ENCODE measurements around the gene CCDC77. TPM values are rescaled to one million over a fixed set of nuclear protein-coding genes. Genes with fewer than 3 reads are reported as not detected.

The CCDC77 gene
- total and polyA plus RNA-seq, 2 donors (not counting 1 experiment from before 2014, with no cell fraction given): 8.6 to 12.9 TPM

GRCh38 chr12:484096-484495, 82.7 kb downstream of the CCDC77 start:
- Mint-ChIP-seq H3K27me3 (peaks cover 57% of the 10 kb centered on the region), H3K4me1 (no peaks in the 10 kb centered on the region), H3K4me3 (no peak overlapping the region), H3K9me3 (ENCODE audit: insufficient read depth) (peaks cover 11% of the 10 kb centered on the region), H3K27ac (no peak overlapping the region)
- DNase-seq: no peak
- H4K20me1 ChIP-seq (ENCODE audit: control insufficient read depth, insufficient read depth, low read length, poor library complexity, severe bottlenecking): no peaks in the 10 kb centered on the region
- ChIA-PET CTCF (no interaction called here), POLR2A (no interaction called here)
- intact Hi-C loops (cut with micrococcal nuclease): no loop called here
- peaks cover 0 to 10% (median 4%) of the 10 kb centered on the region in 3 donors for H3K9me3 ChIP-seq (ENCODE audit: control extremely low read depth in 1 of 3, control insufficient read depth in 2 of 3, insufficient read depth in 1 of 3, low read length in 2 of 3)
- no peak overlapping the region for H3K4me2 ChIP-seq (replicated peaks; ENCODE audit: low read depth, low read length, poor library complexity, severe bottlenecking)
- H3K36me3 ChIP-seq (replicated peaks in 1 of 2; ENCODE audit: control extremely low read depth in 1 of 2, control insufficient read depth in 1 of 2, extremely low read depth in 1 of 2, insufficient read depth in 2 of 2, low read length in 1 of 2): no peaks in the 10 kb centered on the region
- no peak overlapping the region for H3K9ac ChIP-seq (ENCODE audit: low read length)
- ATAC-seq (ENCODE audit: low read depth): no peak
- H3K4me3 ChIP-seq (ENCODE audit: control extremely low read depth in 1 of 5, extremely low read depth in 1 of 5, insufficient read depth in 1 of 5, low read depth in 2 of 5, low read length in 4 of 5): no peak overlapping the region
- H3K27me3 ChIP-seq (replicated peaks in 1 of 4; ENCODE audit: control extremely low read depth in 1 of 4, control insufficient read depth in 3 of 4, insufficient read depth in 4 of 4, low read length in 3 of 4): peaks cover 0 to 12% (median 3%) of the 10 kb centered on the region in 4 experiments
- H3K4me1 ChIP-seq (ENCODE audit: control insufficient read depth in 2 of 2, insufficient read depth in 2 of 2, low read length in 2 of 2): no peaks in the 10 kb centered on the region
- no peaks in the 10 kb centered on the region for H3K79me2 ChIP-seq (ENCODE audit: control insufficient read depth, insufficient read depth, low read length)
- 82% methylated on average over 9 of the region's 11 CpGs for WGBS (ENCODE audit: insufficient coverage)
- H3K27ac ChIP-seq (ENCODE audit: low read length in 2 of 2): no peak overlapping the region
- H2AFZ ChIP-seq (ENCODE audit: insufficient read depth, low read depth, low read length, poor library complexity, severe bottlenecking): no peak overlapping the region
- TF ChIP-seq, protein P1, sequence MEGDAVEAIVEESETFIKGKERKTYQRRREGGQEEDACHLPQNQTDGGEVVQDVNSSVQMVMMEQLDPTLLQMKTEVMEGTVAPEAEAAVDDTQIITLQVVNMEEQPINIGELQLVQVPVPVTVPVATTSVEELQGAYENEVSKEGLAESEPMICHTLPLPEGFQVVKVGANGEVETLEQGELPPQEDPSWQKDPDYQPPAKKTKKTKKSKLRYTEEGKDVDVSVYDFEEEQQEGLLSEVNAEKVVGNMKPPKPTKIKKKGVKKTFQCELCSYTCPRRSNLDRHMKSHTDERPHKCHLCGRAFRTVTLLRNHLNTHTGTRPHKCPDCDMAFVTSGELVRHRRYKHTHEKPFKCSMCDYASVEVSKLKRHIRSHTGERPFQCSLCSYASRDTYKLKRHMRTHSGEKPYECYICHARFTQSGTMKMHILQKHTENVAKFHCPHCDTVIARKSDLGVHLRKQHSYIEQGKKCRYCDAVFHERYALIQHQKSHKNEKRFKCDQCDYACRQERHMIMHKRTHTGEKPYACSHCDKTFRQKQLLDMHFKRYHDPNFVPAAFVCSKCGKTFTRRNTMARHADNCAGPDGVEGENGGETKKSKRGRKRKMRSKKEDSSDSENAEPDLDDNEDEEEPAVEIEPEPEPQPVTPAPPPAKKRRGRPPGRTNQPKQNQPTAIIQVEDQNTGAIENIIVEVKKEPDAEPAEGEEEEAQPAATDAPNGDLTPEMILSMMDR (IDR thresholded peaks at IDR 0.05): no peak
- no peak for TF ChIP-seq EZH2 (IDR thresholded peaks at IDR 0.05; ENCODE audit: borderline replicate concordance, insufficient read depth, low read depth, low read length, poor library complexity, severe bottlenecking)

- CTCF ChIA-PET: no interaction called here
- H3K9ac ChIP-seq (ENCODE audit: low read length): no peak overlapping the region
- Mint-ChIP-seq H3K27ac (no peak overlapping the region), H3K27me3 (peaks cover 42% of the 10 kb centered on the region), H3K4me3 (no peak overlapping the region), H3K4me1 (no peaks in the 10 kb centered on the region), H3K9me3 (ENCODE audit: insufficient read depth) (peaks cover 27% of the 10 kb centered on the region)
- no peak overlapping the region for H3K4me2 ChIP-seq (replicated peaks; ENCODE audit: low read depth, low read length, poor library complexity, severe bottlenecking)
- TF ChIP-seq, protein P1 (IDR thresholded peaks at IDR 0.05): no peak
- no peak for TF ChIP-seq EZH2 (IDR thresholded peaks at IDR 0.05; ENCODE audit: borderline replicate concordance, insufficient read depth, low read depth, low read length, poor library complexity, severe bottlenecking)
- no peaks in the 10 kb centered on the region for H4K20me1 ChIP-seq (ENCODE audit: control insufficient read depth, insufficient read depth, low read length, poor library complexity, severe bottlenecking)
- H3K4me3 ChIP-seq (ENCODE audit: control extremely low read depth in 1 of 5, extremely low read depth in 1 of 5, insufficient read depth in 1 of 5, low read depth in 2 of 5, low read length in 4 of 5): no peak overlapping the region
- H2AFZ ChIP-seq (ENCODE audit: insufficient read depth, low read depth, low read length, poor library complexity, severe bottlenecking): no peak overlapping the region
- peaks cover 0 to 5% (median 0%) of the 10 kb centered on the region in 4 experiments for H3K27me3 ChIP-seq (replicated peaks in 1 of 4; ENCODE audit: control extremely low read depth in 1 of 4, control insufficient read depth in 3 of 4, insufficient read depth in 4 of 4, low read length in 3 of 4)
- no peak for ATAC-seq (ENCODE audit: low read depth)
- intact Hi-C loops (cut with micrococcal nuclease): no loop called here
- DNase-seq: no peak
- H3K27ac ChIP-seq (ENCODE audit: low read length in 2 of 2): no peak overlapping the region
- no peaks in the 10 kb centered on the region for H3K79me2 ChIP-seq (ENCODE audit: control insufficient read depth, insufficient read depth, low read length)
- no peaks in the 10 kb centered on the region for H3K36me3 ChIP-seq (replicated peaks in 1 of 2; ENCODE audit: control extremely low read depth in 1 of 2, control insufficient read depth in 1 of 2, extremely low read depth in 1 of 2, insufficient read depth in 2 of 2, low read length in 1 of 2)
- H3K4me1 ChIP-seq (ENCODE audit: control insufficient read depth in 2 of 2, insufficient read depth in 2 of 2, low read length in 2 of 2): no peaks in the 10 kb centered on the region
- POLR2A ChIA-PET: no interaction called here
- peaks cover 0 to 26% (median 13%) of the 10 kb centered on the region in 3 donors for H3K9me3 ChIP-seq (ENCODE audit: control extremely low read depth in 1 of 3, control insufficient read depth in 2 of 3, insufficient read depth in 1 of 3, low read length in 2 of 3)
These were observed 88.8 kb downstream of the CCDC77 start for GRCh38 chr12:490260-490659.

Other genes starting within 250 kb of the CCDC77 start
- gene SLC6A12, start 187.5 kb upstream of the CCDC77 start, total RNA-seq: not detected in 2 replicates
- gene SLC6A12, start 187.5 kb upstream of the CCDC77 start, polyA plus RNA-seq: 0.06 TPM in 1 of 2 replicates, not detected in the other
- 0.19 and 0.22 TPM in 2 replicates for gene SLC6A13, start 138.8 kb upstream of the CCDC77 start, total RNA-seq
- gene SLC6A13, start 138.8 kb upstream of the CCDC77 start, polyA plus RNA-seq: 0.20 and 0.54 TPM in 2 replicates
- gene KDM5A, start 12.3 kb upstream of the CCDC77 start, total RNA-seq: 171 and 175 TPM in 2 replicates
- gene KDM5A, start 12.3 kb upstream of the CCDC77 start, polyA plus RNA-seq: 13.0 and 19.3 TPM in 2 replicates
- gene B4GALNT3, start 58.3 kb downstream of the CCDC77 start, total RNA-seq: not detected in 2 replicates
- gene B4GALNT3, start 58.3 kb downstream of the CCDC77 start, polyA plus RNA-seq: 0.13 and 0.25 TPM in 2 replicates

All from B cell (primary cell).